HG03097 (cell line): ENCODE data around the gene GRM3.

ENCODE experiments used
- ATAC-seq: cut with Tn5 transposase; IDR thresholded peaks from one replicate; pipeline ENCODE4 v1.9.1; 2021; ENCODE audit not compliant: unreplicated experiment, low FRiP score

Gene GRM3

GRCh38 chr7:86689363-86689762, 45.7 kb downstream of the GRM3 start:
- no peak for ATAC-seq

- ATAC-seq, result no peak
Observed at GRCh38 chr7:86692755-86693154, 49.0 kb downstream of the GRM3 start.

GRCh38 chr7:86706406-86706805, 62.7 kb downstream of the GRM3 start:
- ATAC-seq, result no peak

- ATAC-seq, result no peak
Observed at GRCh38 chr7:86708031-86708680, 64.4 kb downstream of the GRM3 start.

- no peak for ATAC-seq
Observed at GRCh38 chr7:86720306-86720705, 76.6 kb downstream of the GRM3 start.

GRCh38 chr7:86733783-86734182, 90.1 kb downstream of the GRM3 start:
- no peak for ATAC-seq

GRCh38 chr7:86745013-86745745, 101.5 kb downstream of the GRM3 start:
- no peak for ATAC-seq

- no peak for ATAC-seq
Observed at GRCh38 chr7:86747698-86748097, 104.0 kb downstream of the GRM3 start.

GRCh38 chr7:86748201-86748600, 104.5 kb downstream of the GRM3 start:
- no peak for ATAC-seq

GRCh38 chr7:86748843-86749719, 105.4 kb downstream of the GRM3 start:
- no peak for ATAC-seq

- ATAC-seq, result no peak
Observed at GRCh38 chr7:86749741-86750665, 106.3 kb downstream of the GRM3 start.

GRCh38 chr7:86760236-86760635, 116.5 kb downstream of the GRM3 start:
- ATAC-seq, result no peak

- no peak for ATAC-seq
Observed at GRCh38 chr7:86762129-86762528, 118.4 kb downstream of the GRM3 start.

GRCh38 chr7:86765931-86766330, 122.2 kb downstream of the GRM3 start:
- ATAC-seq, result no peak

GRCh38 chr7:86768394-86768793, 124.7 kb downstream of the GRM3 start:
- ATAC-seq, result no peak

- ATAC-seq, result no peak
Observed at GRCh38 chr7:86768967-86769760, 125.5 kb downstream of the GRM3 start.

GRCh38 chr7:86773309-86773708, 129.6 kb downstream of the GRM3 start:
- no peak for ATAC-seq

GRCh38 chr7:86775203-86775602, 131.5 kb downstream of the GRM3 start:
- ATAC-seq, result no peak

GRCh38 chr7:86776136-86776535, 132.4 kb downstream of the GRM3 start:
- ATAC-seq, result no peak

GRCh38 chr7:86778271-86778670, 134.6 kb downstream of the GRM3 start:
- no peak for ATAC-seq
